Measurements from ENCODE around the gene TMPRSS9. TPM values are rescaled to one million over a fixed set of nuclear protein-coding genes. Genes with fewer than 3 reads are reported as not detected.

Gene TMPRSS9
- total RNA-seq, 4 donors from 2014 or later: not detected

GRCh38 chr19:2353159-2353886, 6.7 kb upstream of the TMPRSS9 start:
- WGBS: 91% methylated on average over 28 of the region's 45 CpGs
- no peak overlapping the region for H3K27ac ChIP-seq
- H3K4me1 ChIP-seq: no peaks in the 10 kb centered on the region
- no peaks in the 10 kb centered on the region for H3K9me3 ChIP-seq
- DNase-seq (ENCODE audit: low spot score in 2 of 2): no peak
- TF ChIP-seq POLR2AphosphoS5 (IDR thresholded peaks at IDR 0.05) (no peak), CTCF (IDR thresholded peaks at IDR 0.05) (no peak), POLR2A (IDR thresholded peaks at IDR 0.05) (no peak), EP300 (IDR thresholded peaks at IDR 0.05) (no peak)
- peaks cover 40% of the 10 kb centered on the region for H3K36me3 ChIP-seq
- no peak overlapping the region for H3K4me3 ChIP-seq
- no peaks in the 10 kb centered on the region for H3K27me3 ChIP-seq

- no peak overlapping the region for H3K27ac ChIP-seq
- no peaks in the 10 kb centered on the region for H3K4me1 ChIP-seq
- TF ChIP-seq POLR2AphosphoS5 (IDR thresholded peaks at IDR 0.05) (no peak), POLR2A (IDR thresholded peaks at IDR 0.05) (no peak), CTCF (IDR thresholded peaks at IDR 0.05) (no peak), EP300 (IDR thresholded peaks at IDR 0.05) (no peak)
- DNase-seq (ENCODE audit: low spot score in 2 of 2): no peak
- WGBS: 92% methylated on average over 16 of the region's 34 CpGs
- H3K9me3 ChIP-seq: no peaks in the 10 kb centered on the region
- H3K36me3 ChIP-seq: peaks cover 34% of the 10 kb centered on the region
- H3K4me3 ChIP-seq: no peak overlapping the region
- peaks cover 2% of the 10 kb centered on the region for H3K27me3 ChIP-seq
Measured at GRCh38 chr19:2353887-2354592, 6.0 kb upstream of the TMPRSS9 start.

GRCh38 chr19:2354670-2355069, 5.4 kb upstream of the TMPRSS9 start:
- Histone ChIP-seq H3K4me3 (no peak overlapping the region), H3K27me3 (peaks cover 9% of the 10 kb centered on the region), H3K27ac (no peak overlapping the region), H3K9me3 (no peaks in the 10 kb centered on the region), H3K36me3 (peaks cover 34% of the 10 kb centered on the region), H3K4me1 (no peaks in the 10 kb centered on the region)
- DNase-seq (ENCODE audit: low spot score in 2 of 2): no peak
- TF ChIP-seq EP300 (IDR thresholded peaks at IDR 0.05): no peak
- no peak for TF ChIP-seq CTCF (IDR thresholded peaks at IDR 0.05)
- TF ChIP-seq POLR2A (IDR thresholded peaks at IDR 0.05): no peak
- TF ChIP-seq POLR2AphosphoS5 (IDR thresholded peaks at IDR 0.05): no peak
- WGBS: 91% methylated on average over 14 of the region's 17 CpGs

GRCh38 chr19:2355168-2356035, 4.7 kb upstream of the TMPRSS9 start:
- WGBS: 82% methylated on average over 19 of the region's 24 CpGs
- TF ChIP-seq CTCF (IDR thresholded peaks at IDR 0.05) (no peak), EP300 (IDR thresholded peaks at IDR 0.05) (no peak), POLR2AphosphoS5 (IDR thresholded peaks at IDR 0.05) (no peak), POLR2A (IDR thresholded peaks at IDR 0.05) (no peak)
- H3K36me3 ChIP-seq: peaks cover 34% of the 10 kb centered on the region

More at GRCh38 chr19:2355168-2356035, 4.7 kb upstream of the TMPRSS9 start:
- Histone ChIP-seq H3K27me3 (peaks cover 16% of the 10 kb centered on the region), H3K27ac (no peak overlapping the region), H3K4me3 (no peak overlapping the region), H3K9me3 (no peaks in the 10 kb centered on the region), H3K4me1 (peaks cover 5% of the 10 kb centered on the region)
- no peak for DNase-seq (ENCODE audit: low spot score in 2 of 2)
